ENCODE results near the gene DHRS7B. TPM values are rescaled to one million over a fixed set of nuclear protein-coding genes. Genes with fewer than 3 reads are reported as not detected.

The DHRS7B gene
- polyA plus RNA-seq, 1 of the 3 experiments (the other 2 are of a cell fraction) = 17.8 TPM

DNA sequence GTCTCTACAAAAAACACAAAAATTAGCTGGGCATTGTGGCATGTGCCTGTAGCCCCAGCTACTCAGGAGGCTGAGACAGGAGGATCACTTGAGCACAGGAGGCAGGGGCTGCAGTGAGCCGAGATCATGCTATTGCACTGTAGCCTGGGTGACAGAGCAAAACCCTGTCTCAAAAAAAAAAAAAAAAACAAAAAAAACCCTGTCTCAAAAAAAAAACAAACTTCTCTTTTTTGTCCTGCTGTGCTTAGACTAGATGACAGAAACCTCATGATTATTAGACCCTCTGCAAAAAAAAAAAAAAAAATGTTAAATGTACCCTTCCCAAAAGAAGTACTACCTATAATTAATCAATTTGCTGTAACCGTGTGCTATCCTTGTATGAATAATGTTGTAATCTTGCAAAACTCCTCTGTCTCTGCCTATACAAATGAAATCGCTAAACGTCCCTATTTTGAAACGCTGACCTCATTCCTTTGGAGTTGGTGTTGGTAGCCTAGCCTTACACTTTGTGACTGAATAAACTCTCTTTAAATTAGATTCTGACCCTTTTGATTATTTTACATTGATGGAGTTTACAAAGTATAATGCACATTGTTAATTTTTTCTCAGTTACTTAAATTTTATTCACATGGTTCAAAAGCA lies 13.6 kb upstream of the DHRS7B start:
- TF ChIP-seq, protein P1, sequence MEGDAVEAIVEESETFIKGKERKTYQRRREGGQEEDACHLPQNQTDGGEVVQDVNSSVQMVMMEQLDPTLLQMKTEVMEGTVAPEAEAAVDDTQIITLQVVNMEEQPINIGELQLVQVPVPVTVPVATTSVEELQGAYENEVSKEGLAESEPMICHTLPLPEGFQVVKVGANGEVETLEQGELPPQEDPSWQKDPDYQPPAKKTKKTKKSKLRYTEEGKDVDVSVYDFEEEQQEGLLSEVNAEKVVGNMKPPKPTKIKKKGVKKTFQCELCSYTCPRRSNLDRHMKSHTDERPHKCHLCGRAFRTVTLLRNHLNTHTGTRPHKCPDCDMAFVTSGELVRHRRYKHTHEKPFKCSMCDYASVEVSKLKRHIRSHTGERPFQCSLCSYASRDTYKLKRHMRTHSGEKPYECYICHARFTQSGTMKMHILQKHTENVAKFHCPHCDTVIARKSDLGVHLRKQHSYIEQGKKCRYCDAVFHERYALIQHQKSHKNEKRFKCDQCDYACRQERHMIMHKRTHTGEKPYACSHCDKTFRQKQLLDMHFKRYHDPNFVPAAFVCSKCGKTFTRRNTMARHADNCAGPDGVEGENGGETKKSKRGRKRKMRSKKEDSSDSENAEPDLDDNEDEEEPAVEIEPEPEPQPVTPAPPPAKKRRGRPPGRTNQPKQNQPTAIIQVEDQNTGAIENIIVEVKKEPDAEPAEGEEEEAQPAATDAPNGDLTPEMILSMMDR (IDR thresholded peaks at IDR 0.05) = no peak
- TF ChIP-seq, protein P2, sequence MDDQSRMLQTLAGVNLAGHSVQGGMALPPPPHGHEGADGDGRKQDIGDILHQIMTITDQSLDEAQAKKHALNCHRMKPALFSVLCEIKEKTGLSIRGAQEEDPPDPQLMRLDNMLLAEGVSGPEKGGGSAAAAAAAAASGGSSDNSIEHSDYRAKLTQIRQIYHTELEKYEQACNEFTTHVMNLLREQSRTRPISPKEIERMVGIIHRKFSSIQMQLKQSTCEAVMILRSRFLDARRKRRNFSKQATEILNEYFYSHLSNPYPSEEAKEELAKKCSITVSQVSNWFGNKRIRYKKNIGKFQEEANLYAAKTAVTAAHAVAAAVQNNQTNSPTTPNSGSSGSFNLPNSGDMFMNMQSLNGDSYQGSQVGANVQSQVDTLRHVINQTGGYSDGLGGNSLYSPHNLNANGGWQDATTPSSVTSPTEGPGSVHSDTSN (IDR thresholded peaks at IDR 0.05) = no peak
- CTCF ChIA-PET = no interaction called here
- DNase-seq = no peak
- H3K4me2 ChIP-seq = no peak overlapping the region
- POLR2A ChIA-PET = no interaction called here
- H3K27ac ChIP-seq (ENCODE audit: low read depth in 2 of 2, low read length in 1 of 2) = no peak overlapping the region
- no peaks in the 10 kb centered on the region; the same call in 1 of the 2 replicates for H3K27me3 ChIP-seq (ENCODE audit: insufficient read depth)
- no peak overlapping the region for H3K4me3 ChIP-seq (ENCODE audit: low read depth in 2 of 2, low read length in 1 of 2)
- H3K9me3 ChIP-seq = no peaks in the 10 kb centered on the region
- no peaks in the 10 kb centered on the region for H3K36me3 ChIP-seq (replicated peaks in 1 of 2; ENCODE audit: control insufficient read depth in 1 of 2, insufficient read depth in 2 of 2, low read length in 1 of 2)
- no peaks in the 10 kb centered on the region for H3K4me1 ChIP-seq (ENCODE audit: control insufficient read depth in 1 of 2, insufficient read depth in 2 of 2, low read depth in 1 of 2, low read length in 1 of 2)
- no peaks in the 10 kb centered on the region for H4K20me1 ChIP-seq (ENCODE audit: insufficient read depth)
- no peaks in the 10 kb centered on the region for H3F3A ChIP-seq (replicated peaks; ENCODE audit: insufficient read depth)
- WGBS (ENCODE audit: low lambda C conversion rate) = 68% methylated on average over 5 of the region's 5 CpGs
- no peaks in the 10 kb centered on the region for H3K79me2 ChIP-seq (ENCODE audit: insufficient read depth)
- H3K9ac ChIP-seq = no peak overlapping the region
- no peak overlapping the region for H2AFZ ChIP-seq (ENCODE audit: low read depth)
- H3K9me2 ChIP-seq = no peaks in the 10 kb centered on the region

DNA sequence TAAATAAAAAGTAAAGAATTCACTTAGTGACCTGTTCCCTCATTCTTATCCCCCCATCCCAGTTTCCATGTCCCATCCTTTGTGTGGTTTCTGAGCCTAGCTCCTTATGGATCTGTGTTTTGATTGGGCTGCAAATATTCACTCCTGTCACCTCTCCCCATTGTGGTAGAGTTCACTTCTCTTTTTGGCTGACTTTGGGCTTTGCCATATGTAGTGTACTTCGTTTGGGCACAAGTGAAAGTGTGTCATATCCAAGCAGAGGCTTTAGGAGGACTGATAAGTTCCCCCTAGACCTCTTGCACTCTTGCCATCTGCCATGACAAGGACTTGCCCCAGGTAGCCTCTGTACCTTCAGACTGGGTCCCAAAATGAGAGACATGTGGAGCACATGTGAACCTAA lies 13.0 kb upstream of the DHRS7B start:
- Histone ChIP-seq H2AFZ (ENCODE audit: low read depth) (no peak overlapping the region), H3F3A (replicated peaks; ENCODE audit: insufficient read depth) (no peaks in the 10 kb centered on the region), H4K20me1 (ENCODE audit: insufficient read depth) (no peaks in the 10 kb centered on the region), H3K4me3 (ENCODE audit: low read depth in 2 of 2, low read length in 1 of 2) (no peak overlapping the region), H3K9me3 (no peaks in the 10 kb centered on the region), H3K4me1 (ENCODE audit: control insufficient read depth in 1 of 2, insufficient read depth in 2 of 2, low read depth in 1 of 2, low read length in 1 of 2) (no peaks in the 10 kb centered on the region), H3K9ac (no peak overlapping the region), H3K27me3 (ENCODE audit: insufficient read depth) (no peaks in the 10 kb centered on the region; the same call in 1 of the 2 replicates), H3K36me3 (replicated peaks in 1 of 2; ENCODE audit: control insufficient read depth in 1 of 2, insufficient read depth in 2 of 2, low read length in 1 of 2) (no peaks in the 10 kb centered on the region), H3K4me2 (no peak overlapping the region), H3K9me2 (no peaks in the 10 kb centered on the region), H3K27ac (ENCODE audit: low read depth in 2 of 2, low read length in 1 of 2) (no peak overlapping the region), H3K79me2 (ENCODE audit: insufficient read depth) (no peaks in the 10 kb centered on the region)
- ChIA-PET CTCF (no interaction called here), POLR2A (no interaction called here)
- WGBS (ENCODE audit: low lambda C conversion rate) = 18% methylated on average over 1 of the region's 1 CpG
- no peak for DNase-seq
- TF ChIP-seq, protein P3, sequence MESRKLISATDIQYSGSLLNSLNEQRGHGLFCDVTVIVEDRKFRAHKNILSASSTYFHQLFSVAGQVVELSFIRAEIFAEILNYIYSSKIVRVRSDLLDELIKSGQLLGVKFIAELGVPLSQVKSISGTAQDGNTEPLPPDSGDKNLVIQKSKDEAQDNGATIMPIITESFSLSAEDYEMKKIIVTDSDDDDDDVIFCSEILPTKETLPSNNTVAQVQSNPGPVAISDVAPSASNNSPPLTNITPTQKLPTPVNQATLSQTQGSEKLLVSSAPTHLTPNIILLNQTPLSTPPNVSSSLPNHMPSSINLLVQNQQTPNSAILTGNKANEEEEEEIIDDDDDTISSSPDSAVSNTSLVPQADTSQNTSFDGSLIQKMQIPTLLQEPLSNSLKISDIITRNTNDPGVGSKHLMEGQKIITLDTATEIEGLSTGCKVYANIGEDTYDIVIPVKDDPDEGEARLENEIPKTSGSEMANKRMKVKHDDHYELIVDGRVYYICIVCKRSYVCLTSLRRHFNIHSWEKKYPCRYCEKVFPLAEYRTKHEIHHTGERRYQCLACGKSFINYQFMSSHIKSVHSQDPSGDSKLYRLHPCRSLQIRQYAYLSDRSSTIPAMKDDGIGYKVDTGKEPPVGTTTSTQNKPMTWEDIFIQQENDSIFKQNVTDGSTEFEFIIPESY (IDR thresholded peaks at IDR 0.05; ENCODE audit: borderline replicate concordance, low read depth) = no peak
- TF ChIP-seq SMC3 (IDR thresholded peaks at IDR 0.05; ENCODE audit: low read depth, low read length) (no peak), CHD2 (IDR thresholded peaks at IDR 0.05; ENCODE audit: low read length, partially characterized antibody) (no peak), RXRA (IDR thresholded peaks at IDR 0.05; ENCODE audit: borderline replicate concordance, low read depth) (no peak), RCOR1 (IDR thresholded peaks at IDR 0.05; ENCODE audit: low read length) (no peak), TEAD4 (IDR thresholded peaks at IDR 0.05; ENCODE audit: borderline replicate concordance, insufficient read depth) (no peak), RAD21 (IDR thresholded peaks at IDR 0.05; ENCODE audit: low read length) (no peak), GABPA (IDR thresholded peaks at IDR 0.05; ENCODE audit: low read depth) (no peak), NFIC (IDR thresholded peaks at IDR 0.05; ENCODE audit: borderline replicate concordance) (no peak), MXI1 (IDR thresholded peaks at IDR 0.05; ENCODE audit: low read depth, low read length) (no peak), ELF1 (IDR thresholded peaks at IDR 0.05) (no peak)
- TF ChIP-seq, protein P4, sequence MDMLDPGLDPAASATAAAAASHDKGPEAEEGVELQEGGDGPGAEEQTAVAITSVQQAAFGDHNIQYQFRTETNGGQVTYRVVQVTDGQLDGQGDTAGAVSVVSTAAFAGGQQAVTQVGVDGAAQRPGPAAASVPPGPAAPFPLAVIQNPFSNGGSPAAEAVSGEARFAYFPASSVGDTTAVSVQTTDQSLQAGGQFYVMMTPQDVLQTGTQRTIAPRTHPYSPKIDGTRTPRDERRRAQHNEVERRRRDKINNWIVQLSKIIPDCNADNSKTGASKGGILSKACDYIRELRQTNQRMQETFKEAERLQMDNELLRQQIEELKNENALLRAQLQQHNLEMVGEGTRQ (IDR thresholded peaks at IDR 0.05; ENCODE audit: borderline replicate concordance, low read depth, low read length) = no peak
- TF ChIP-seq, protein P5, sequence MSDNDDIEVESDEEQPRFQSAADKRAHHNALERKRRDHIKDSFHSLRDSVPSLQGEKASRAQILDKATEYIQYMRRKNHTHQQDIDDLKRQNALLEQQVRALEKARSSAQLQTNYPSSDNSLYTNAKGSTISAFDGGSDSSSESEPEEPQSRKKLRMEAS (IDR thresholded peaks at IDR 0.05; ENCODE audit: low read depth) = no peak
- TF ChIP-seq, protein P6, sequence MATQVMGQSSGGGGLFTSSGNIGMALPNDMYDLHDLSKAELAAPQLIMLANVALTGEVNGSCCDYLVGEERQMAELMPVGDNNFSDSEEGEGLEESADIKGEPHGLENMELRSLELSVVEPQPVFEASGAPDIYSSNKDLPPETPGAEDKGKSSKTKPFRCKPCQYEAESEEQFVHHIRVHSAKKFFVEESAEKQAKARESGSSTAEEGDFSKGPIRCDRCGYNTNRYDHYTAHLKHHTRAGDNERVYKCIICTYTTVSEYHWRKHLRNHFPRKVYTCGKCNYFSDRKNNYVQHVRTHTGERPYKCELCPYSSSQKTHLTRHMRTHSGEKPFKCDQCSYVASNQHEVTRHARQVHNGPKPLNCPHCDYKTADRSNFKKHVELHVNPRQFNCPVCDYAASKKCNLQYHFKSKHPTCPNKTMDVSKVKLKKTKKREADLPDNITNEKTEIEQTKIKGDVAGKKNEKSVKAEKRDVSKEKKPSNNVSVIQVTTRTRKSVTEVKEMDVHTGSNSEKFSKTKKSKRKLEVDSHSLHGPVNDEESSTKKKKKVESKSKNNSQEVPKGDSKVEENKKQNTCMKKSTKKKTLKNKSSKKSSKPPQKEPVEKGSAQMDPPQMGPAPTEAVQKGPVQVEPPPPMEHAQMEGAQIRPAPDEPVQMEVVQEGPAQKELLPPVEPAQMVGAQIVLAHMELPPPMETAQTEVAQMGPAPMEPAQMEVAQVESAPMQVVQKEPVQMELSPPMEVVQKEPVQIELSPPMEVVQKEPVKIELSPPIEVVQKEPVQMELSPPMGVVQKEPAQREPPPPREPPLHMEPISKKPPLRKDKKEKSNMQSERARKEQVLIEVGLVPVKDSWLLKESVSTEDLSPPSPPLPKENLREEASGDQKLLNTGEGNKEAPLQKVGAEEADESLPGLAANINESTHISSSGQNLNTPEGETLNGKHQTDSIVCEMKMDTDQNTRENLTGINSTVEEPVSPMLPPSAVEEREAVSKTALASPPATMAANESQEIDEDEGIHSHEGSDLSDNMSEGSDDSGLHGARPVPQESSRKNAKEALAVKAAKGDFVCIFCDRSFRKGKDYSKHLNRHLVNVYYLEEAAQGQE (IDR thresholded peaks at IDR 0.05; ENCODE audit: low read depth, low read length) = no peak

All from SK-N-SH (cell line).